ENCODE data around the gene UQCC5. TPM values are rescaled to one million over a fixed set of nuclear protein-coding genes. Genes with fewer than 3 reads are reported as not detected.

Gene UQCC5
- total RNA-seq, 1 donor from 2014 or later: 13.7 TPM

DNA sequence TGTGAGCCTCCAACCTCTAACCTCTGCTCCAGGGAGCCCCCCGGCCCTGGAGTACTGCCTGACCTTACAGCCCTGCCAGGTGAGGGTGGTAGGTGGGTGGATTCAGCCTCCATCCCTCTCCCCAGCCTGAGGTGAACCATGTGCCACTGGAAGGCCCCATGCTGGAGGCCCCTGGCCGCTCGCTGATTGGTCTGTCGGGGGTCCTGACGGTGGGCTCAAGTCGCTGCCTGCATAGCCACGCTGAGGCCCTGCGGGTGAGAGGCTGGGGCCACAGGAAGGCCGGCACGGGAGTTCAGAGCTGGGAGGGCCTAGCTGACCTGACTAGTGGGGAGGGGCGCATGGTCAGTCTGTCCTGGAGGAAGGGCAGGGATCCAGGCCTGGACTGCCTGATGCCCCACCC lies 21.8 kb upstream of the UQCC5 start:
- Mint-ChIP-seq H3K4me3 (ENCODE audit: unreplicated experiment) (no peak overlapping the region), H3K27me3 (ENCODE audit: unreplicated experiment) (peaks cover 10% of the 10 kb centered on the region), H3K36me3 (ENCODE audit: unreplicated experiment) (no peaks in the 10 kb centered on the region), H3K27ac (ENCODE audit: unreplicated experiment) (no peak overlapping the region), H3K9me3 (ENCODE audit: unreplicated experiment) (peaks cover 8% of the 10 kb centered on the region), H3K4me1 (ENCODE audit: low read depth, unreplicated experiment) (peaks cover 15% of the 10 kb centered on the region)
- no peak for DNase-seq
- TF ChIP-seq CTCF (IDR thresholded peaks at IDR 0.05; ENCODE audit: partially characterized antibody, unreplicated experiment): no peak

DNA sequence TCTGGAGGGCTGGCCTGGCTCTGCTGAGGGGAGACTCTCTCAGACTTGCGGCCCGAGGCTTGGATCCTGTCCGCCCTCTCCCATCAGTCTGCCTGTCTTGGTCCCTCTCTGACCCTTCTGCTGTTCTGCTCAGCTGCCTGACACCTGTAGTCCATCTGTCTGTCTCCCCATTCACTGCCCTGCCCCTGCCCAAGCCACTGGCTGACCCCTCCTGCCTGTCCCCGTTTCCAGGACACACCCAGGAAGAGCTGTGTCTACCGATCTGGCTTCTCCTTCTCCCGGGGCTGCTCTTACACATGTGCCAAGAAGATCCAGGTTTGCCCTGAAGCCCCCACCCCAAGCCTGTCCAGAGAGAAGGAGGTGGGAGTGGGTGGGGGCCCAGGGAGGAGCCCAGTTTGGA lies 21.2 kb upstream of the UQCC5 start:
- Mint-ChIP-seq H3K36me3 (ENCODE audit: unreplicated experiment) (no peaks in the 10 kb centered on the region), H3K9me3 (ENCODE audit: unreplicated experiment) (peaks cover 8% of the 10 kb centered on the region), H3K27ac (ENCODE audit: unreplicated experiment) (peak overlapping the region; percentile 80), H3K4me3 (ENCODE audit: unreplicated experiment) (peak overlapping the region; percentile 53), H3K27me3 (ENCODE audit: unreplicated experiment) (peaks cover 10% of the 10 kb centered on the region), H3K4me1 (ENCODE audit: low read depth, unreplicated experiment) (peaks cover 16% of the 10 kb centered on the region)
- no peak for DNase-seq
- no peak for TF ChIP-seq CTCF (IDR thresholded peaks at IDR 0.05; ENCODE audit: partially characterized antibody, unreplicated experiment)

GRCh38 chr3:52516509-52517195 lies 19.8 kb upstream of the UQCC5 start:
- no peak overlapping the region for H3K27ac Mint-ChIP-seq (ENCODE audit: unreplicated experiment)
- H3K27me3 Mint-ChIP-seq (ENCODE audit: unreplicated experiment): peaks cover 9% of the 10 kb centered on the region
- H3K4me3 Mint-ChIP-seq (ENCODE audit: unreplicated experiment): no peak overlapping the region
- DNase-seq: no peak
- no peaks in the 10 kb centered on the region for H3K36me3 Mint-ChIP-seq (ENCODE audit: unreplicated experiment)
- H3K4me1 Mint-ChIP-seq (ENCODE audit: low read depth, unreplicated experiment): peaks cover 15% of the 10 kb centered on the region
- TF ChIP-seq CTCF (IDR thresholded peaks at IDR 0.05; ENCODE audit: partially characterized antibody, unreplicated experiment): no peak
- H3K9me3 Mint-ChIP-seq (ENCODE audit: unreplicated experiment): peaks cover 8% of the 10 kb centered on the region

DNA sequence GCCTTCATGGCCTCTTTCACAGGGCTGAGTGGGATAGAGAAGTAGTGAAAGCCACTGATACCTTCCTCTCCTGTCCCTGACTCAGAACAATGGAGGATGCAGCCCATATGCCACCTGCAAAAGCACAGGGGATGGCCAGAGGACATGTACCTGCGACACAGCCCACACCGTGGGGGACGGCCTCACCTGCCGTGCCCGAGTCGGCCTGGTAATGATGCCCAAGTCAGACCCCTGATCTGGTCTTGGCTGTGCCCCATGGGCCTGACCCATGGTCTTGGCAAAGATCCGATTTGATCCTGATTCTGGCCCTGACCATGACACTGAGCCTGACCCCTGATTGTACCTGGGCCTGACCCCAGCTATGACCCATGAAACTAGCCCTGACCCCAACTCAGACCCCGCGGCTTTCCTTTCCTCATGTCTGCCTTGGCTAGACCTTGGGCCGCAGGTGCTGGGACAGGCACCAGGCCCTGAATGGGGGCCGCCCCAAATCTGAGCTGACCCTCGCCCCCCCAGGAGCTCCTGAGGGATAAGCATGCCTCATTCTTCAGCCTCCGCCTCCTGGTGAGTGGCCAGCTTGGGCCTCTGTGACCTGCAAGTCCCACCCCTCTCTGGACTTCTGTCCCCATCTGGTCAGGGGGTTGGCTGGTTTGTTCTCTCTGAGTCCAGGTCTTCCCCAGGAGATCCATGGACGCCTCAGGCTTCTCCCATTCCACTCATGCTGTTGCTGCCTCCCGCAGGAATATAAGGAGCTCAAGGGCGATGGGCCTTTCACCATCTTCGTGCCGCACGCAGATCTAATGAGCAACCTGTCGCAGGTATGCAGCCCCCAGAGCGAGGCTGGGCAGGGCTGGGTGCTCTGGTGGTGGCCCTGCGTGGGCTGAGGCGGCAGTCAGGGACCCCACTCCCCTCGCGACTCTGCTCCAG lies 18.3 kb upstream of the UQCC5 start:
- no peak for TF ChIP-seq CTCF (IDR thresholded peaks at IDR 0.05; ENCODE audit: partially characterized antibody, unreplicated experiment)
- no peaks in the 10 kb centered on the region for H3K36me3 Mint-ChIP-seq (ENCODE audit: unreplicated experiment)
- H3K4me1 Mint-ChIP-seq (ENCODE audit: low read depth, unreplicated experiment): peaks cover 11% of the 10 kb centered on the region
- H3K4me3 Mint-ChIP-seq (ENCODE audit: unreplicated experiment): no peak overlapping the region
- no peak overlapping the region for H3K27ac Mint-ChIP-seq (ENCODE audit: unreplicated experiment)
- peaks cover 9% of the 10 kb centered on the region for H3K27me3 Mint-ChIP-seq (ENCODE audit: unreplicated experiment)
- DNase-seq: no peak
- peaks cover 6% of the 10 kb centered on the region for H3K9me3 Mint-ChIP-seq (ENCODE audit: unreplicated experiment)
